CMK (cell line): Measurements from ENCODE around the gene CEP112.

Experiments
- DNase-seq: peaks from one replicate; pipeline ENCODE4 v3.0.0-alpha.2; 2010; ENCODE audit warnings: low read depth

The CEP112 gene

DNA sequence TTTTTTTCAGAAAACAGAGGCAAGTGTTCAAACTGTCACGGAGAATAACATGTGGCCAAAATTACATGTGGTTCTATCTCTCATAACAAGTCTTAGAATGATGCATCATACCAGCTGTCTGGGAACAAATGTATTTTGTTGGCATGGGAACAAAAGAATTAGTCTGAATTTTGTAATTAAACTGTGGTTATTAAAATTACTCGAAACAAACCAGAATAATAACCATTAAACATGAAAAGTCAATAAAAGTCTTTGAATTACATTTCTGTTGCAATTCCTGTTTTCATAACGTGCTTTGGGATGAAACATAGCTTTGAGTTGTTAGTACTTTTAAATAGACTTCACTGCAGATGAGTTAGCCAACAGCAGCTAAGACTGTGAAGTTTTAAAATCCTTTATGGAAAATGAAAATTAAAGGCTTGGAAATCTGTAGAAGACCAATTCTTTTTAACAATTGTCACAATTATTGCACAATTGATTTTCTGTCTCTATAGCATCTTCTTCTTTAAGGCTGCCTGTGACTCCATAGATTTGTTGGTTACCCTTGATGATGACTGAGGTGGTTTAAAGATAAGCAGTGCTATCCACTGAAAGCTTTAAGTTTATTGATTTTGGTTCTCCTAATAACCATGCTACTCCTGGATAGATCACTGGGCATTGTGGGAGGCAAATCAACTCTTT is 512.6 kb downstream of the CEP112 start:
- DNase-seq = no peak

DNA sequence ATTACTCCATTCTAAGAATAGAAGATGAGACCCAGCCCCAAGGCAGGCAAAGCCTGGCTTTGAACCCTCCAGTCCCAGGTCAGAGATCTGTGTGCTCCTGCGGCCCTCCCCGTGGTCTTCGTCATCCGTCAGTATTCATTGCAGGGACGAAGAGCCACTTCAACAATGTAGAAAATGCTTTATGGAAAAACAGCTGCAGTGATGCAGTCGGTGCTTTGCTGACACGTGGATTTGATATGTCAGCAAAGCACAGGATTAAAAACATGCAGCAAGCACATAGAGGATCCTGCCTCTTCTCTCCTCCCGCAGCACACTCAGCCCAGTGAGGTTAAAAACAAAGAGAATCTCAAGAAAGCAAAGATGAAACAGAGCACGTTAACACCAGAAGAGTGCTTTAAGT is 513.4 kb downstream of the CEP112 start:
- no peak for DNase-seq

DNA sequence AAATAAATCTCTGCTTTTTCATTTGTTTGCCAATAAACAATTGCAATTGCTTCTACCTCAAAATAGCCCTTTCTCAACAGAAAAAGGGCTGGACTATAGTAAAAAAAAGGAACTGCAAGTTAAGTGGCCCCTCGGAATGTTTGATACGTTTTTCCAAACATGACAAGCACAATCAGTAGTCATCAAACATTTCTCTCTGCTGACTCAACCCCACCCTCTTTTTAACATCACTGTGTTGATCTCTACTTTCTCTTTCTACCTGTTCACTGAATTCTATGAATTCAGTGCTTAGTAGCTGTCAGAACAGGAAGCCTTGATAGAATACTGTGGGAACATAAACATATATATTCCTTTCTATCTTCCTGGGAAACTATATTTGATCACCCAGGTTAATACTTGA is 514.0 kb downstream of the CEP112 start:
- no peak for DNase-seq

DNA sequence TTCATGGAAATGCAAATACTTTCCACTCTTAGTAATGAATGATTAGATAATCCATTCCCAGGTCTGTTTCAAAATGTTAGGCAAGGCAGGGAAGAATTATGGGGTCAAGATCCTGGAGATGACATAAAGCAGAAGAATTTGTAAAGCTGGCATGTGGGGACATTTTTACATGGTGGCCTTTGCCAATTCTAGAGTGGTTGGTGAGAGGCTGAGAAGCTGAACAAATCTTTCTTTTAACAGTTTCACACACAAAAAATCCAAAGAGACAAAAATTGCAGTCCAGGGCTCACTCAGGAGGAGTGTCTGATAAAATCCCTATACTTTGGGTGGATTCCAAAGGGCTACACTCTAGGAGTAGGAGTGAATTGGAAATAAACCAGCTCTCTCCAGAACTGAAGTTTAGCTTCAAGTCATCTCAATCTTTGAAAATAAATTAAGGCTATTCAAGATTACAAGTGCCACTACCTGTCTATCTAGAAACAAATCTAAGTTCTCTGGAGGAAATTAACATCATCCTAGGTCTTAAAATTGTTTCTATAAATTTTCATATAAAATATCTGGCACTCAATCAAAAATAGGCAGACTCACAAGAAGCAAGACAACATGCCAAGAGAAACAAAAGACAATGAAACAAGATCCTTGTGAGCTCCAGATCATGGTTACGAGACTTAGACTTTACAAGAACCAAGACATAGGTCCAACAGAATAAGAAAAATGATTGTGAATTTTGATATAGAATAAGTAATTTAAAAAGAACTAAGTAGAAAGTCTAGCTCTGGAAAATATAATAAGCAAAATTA is 517.5 kb downstream of the CEP112 start:
- no peak for DNase-seq

DNA sequence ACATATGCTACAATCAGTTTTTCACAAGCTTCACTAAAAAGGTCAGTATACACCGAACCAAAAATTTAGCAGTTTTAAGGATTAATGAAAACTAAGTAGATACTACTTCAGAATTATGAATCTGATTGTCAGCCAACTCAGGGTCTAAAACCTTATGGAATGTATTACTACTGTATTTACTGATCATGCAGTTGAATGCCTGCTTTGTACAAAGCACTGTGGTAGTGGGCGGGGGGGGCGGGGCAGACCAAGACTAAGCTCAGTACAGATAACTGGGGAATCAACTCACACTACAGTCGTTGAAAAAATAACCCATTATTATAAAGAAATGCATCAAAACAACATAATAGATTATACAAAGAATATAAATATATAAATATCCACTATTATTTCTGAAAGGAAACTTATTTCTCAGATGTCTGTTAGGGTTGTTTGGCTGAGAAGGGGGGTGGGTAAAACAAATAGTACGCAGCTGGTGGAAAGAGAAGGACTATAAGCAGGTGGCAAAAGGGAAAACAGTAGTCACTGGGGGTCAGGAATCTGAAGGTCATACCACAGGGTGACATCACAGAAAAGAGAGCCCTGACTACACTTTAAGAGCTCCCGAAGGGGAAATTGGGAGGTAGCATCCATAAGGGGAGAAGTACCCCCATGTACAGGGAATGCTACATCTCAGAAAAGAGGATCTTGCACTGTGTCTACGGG is 521.1 kb downstream of the CEP112 start:
- DNase-seq = no peak

DNA sequence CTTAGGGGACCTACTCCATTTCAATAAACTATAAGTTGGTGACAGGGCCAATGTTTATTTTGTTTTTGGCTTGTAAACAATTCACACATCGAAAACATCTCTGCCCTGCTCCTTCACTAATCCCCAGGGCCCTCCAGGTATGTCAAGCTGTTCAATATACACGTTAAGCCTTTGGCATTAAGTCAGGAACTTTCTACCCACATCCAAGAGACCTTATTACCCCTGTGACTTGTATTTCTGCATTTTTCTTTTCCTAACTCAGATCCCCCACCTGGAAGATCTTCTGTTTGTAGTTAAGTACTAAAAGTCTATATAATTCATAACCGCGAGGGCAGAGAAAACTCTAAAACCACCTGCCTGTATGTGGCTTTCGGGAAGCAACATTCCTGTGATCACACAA is 523.7 kb downstream of the CEP112 start:
- no peak for DNase-seq

DNA sequence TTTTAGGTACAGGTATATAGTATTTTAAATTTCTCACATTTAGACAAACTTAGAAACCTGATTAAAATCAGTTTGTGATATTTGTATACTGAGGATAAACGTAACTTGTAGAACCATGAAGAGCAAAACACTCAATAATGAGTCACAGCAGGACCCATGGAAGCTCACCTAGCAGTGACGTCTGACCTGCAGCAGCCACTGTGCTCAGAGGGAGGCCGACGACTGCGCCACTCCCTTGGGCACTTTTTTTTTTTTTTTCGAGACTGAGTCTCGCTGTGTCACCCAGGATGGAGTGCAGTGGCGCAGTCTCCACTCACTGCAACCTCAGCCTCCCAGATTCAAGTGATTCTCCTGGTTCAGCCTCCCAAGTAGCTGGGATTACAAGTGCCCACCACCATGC is 524.3 kb downstream of the CEP112 start:
- no peak for DNase-seq

DNA sequence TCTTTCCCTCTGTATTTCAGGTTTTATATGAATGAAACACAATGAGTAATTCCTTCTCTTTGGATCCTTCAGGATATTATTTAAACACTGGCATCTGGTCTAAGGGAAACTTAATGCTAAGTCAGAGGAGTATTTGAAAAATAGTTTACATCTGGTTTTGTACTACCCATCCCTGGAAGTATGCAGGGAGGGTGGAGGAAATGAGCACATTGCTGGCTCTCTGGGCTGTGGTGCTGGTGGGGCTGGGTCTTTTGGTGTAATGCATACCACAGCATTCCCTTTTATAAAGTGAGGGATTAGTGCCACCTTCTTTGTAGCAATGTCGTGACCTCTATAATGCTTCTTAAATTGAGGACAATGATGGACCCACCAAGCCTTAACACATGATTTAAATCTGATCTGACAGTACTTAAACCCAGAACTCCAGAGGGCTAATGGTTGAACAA is 525.0 kb downstream of the CEP112 start:
- no peak for DNase-seq

DNA sequence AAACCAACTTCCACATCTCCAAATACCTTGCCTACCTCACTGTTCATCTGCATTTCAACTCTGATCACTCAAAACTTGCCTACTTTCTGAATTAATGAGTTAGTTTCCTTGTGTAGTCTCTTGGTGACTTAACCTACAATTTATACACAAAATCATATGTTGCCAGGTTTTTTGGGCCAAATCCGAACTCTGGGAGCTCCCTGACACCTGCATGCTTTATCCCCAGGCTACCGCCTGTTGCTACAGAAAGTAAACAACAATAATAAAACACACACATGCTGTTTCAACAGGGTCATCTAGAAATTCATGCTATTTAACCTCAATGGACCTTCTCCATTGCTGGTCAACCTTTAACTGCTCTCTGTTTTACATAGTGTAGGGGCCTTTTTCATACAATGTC is 526.0 kb downstream of the CEP112 start:
- DNase-seq = no peak

DNA sequence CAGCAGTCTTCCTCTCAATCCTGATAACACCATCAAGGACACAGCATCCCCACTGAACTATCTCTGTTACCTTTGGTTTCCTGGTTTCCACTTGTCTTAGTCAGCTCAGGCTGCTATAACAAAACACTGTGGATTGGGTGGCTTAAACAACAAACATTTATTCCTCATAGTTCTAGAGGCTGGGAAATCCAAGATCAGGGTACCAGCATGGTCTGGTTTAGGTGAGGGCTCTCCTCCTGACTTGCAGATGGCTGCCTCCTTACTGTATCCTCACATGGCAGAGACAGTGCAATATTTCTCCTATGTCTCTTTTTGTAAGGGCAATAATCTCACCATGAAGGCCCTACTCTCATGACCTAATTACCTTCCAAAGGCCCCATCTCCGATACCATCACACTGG is 527.2 kb downstream of the CEP112 start:
- no peak for DNase-seq

DNA sequence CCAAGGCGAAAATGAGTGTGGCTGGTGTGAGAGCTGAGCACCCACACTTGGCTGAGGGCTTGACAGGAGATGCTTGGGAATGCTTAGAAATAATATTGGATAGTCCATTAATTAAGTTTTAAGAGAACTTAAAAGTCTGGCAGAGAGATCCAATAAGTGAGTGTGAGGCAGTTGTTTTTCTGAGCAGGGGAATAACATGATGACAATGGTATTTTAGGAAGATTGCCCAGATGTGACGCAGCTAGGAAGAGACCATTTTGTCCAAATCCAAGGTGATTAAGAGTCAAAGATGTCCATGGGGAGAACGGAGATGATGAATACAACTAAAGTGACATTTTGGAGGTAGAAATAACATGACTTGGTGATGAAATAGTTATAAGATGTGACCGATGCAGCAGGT is 527.7 kb downstream of the CEP112 start:
- DNase-seq = no peak

DNA sequence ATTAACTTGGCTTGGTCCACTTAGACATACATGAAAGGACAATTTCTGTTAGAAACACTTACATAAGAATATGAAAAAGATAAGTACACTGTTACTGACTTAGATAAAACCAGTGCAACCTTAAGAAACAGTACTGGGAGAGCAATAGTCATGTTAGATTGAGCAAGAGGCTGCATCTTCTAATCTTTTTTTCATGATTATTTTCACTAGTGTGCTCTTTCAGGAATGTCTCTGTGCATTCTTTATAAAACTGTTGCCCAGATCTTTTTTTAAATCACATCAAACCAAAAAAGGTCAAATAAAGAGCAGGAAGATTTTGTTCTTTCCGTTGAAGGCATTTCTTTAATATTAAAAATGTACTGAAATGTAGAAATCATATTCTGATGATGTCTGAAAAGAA is 529.7 kb downstream of the CEP112 start:
- no peak for DNase-seq

DNA sequence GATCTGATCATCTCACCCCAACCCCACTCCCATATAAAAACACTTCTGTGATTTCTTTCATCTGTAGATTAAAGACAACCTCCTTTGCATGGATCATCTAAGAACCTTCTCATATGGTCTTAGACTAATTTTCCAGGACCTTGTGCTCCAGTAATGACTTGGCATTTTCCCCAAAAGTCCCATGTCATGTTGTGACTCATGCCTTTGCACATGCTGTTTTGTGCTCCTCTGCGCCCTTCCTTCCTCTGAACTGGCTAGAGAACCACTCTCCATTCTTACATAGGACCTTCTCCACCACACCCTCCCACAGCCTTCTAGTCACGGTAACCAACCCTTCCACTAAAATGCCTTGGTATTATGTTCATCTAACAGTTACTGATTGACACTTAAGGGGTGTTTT is 531.0 kb downstream of the CEP112 start:
- DNase-seq = no peak

DNA sequence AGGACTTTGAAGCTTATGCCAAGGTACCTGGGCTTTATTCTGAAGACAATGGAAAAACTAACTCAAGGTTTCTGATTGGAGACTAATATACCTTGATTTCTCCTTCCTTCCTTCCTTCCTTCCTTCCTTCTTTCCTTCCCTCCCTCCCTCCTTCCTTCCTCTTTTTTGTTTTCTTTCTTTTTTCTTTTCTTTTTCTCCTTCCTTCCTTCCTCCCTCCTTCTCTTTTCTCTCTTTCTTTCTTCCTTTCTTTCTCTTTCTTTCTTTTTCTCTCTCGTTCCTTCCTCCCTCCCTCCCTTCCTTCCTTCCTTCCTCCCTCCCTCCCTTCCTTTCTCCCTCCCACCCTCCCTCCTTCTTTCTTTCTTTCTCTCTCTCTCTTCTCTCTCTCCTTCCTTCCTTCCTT is 531.9 kb downstream of the CEP112 start:
- DNase-seq = no peak

DNA sequence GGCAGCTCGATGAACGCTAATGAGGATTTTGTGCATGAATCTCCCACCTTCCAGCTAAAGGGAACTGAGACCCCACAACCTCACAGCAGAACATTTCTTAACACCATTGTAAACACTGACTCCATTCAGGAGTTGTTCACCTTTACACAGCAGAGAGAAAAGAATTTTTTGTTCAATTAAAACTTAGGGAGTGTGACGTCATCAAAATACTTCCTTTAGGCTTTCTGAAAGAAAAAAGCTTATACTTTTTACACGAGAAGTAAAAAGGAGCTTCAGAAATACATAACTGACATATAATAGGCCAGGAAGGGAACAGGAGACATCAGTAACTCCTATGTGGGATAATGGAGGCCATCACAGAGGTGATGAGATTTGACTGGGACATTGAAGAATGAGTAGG is 532.4 kb downstream of the CEP112 start:
- DNase-seq = no peak

DNA sequence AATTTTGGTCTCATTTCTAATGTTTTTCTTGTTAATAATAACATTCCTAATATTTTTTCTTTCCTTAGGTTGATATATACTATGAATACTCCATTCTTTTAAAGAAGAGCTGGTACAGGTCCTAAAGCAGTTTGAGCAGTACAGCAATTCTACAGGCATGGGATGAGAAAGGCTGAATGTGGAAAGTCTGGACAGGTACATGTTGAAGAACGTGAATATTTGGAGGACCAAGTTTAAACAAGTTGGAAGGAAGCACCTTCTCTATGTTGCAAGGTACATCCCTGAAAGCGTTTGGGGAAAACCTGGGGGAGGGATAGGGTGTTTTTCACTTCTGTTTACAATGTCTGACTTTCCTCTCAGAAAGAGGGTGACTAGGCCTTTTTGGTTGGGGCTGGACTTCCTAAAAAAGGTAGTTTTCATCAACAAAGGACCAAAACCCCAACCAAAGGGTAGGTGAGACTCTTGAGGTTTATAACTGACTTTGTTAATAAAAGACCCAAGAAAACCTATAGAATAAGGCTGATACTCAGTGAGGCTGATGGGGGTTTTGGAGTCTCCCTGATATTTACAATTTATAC is 534.6 kb downstream of the CEP112 start:
- no peak for DNase-seq

DNA sequence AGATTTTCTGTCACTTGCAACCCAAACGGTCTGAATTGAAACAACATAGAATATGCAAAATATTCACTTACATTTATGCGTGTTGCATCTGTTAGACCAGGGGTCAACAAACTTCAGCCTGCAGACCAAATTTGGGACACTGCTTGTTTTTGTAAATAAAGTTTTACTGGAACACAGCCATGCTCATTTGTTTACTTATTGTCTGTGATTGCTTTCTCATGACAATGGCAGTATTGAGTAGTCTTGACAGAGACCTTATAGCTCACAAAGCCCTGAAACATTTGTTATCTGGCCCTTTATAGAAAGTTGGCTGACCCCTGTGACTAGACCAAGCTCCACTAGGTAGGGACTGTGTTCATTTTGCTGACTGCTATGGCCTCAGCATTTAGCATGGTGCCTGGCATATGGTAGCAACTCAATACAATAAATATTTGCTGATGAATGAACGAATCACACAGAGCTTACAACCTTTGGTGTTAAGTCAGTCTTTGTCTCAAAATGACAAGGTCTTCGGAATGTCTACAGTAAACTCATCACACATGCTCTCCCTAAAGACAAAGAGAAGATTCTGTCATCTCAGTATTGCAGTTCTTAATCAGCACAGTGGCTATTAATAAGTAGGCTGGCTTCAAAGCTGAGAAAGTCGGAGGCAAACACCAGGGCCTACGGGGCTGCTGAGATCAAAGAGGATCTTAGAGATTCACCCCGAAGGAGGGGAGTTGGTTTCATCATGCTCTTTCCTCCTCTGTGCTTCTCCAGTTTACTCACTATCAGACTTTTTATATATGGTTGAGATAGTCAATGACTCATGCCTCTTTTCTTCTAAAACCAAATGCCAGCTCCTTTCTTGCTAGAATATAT is 535.3 kb downstream of the CEP112 start:
- no peak for DNase-seq

DNA sequence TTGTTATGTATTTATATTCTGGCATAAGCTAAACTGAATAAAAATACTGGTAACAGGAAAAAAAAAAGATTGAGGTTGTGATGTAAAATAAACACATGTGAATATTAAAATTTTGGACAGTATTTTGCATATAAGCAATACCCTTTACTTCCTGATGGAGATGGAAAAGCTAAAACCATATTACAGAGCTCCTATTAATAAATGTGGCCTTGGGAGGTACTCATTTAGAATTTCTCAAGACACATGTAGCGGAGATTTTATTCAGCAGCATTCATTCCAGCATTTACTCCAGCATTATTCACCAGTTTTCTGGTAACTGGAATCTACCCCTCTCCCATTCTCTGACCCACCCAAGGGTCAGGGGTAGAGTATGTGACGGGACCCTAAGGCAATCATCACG is 536.2 kb downstream of the CEP112 start:
- DNase-seq = no peak

DNA sequence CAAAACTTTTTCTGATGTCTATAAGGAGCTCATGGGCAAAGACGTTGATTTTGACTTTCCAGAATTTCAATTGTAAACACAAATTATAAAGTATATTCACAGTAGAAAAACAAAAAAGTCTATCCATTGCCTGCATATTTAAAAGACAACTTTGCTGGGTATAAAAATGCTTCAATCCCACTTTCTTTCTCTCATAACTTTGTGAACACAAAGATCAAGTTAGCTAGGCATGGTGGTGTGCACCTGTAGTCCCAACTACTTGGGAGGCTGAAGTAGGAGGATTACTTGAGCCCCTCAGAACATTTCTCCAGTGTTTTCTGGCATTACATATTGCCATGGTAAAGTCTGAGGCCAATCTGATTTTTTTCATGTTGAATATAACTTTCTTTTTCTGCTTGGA is 547.4 kb downstream of the CEP112 start:
- DNase-seq = no peak

DNA sequence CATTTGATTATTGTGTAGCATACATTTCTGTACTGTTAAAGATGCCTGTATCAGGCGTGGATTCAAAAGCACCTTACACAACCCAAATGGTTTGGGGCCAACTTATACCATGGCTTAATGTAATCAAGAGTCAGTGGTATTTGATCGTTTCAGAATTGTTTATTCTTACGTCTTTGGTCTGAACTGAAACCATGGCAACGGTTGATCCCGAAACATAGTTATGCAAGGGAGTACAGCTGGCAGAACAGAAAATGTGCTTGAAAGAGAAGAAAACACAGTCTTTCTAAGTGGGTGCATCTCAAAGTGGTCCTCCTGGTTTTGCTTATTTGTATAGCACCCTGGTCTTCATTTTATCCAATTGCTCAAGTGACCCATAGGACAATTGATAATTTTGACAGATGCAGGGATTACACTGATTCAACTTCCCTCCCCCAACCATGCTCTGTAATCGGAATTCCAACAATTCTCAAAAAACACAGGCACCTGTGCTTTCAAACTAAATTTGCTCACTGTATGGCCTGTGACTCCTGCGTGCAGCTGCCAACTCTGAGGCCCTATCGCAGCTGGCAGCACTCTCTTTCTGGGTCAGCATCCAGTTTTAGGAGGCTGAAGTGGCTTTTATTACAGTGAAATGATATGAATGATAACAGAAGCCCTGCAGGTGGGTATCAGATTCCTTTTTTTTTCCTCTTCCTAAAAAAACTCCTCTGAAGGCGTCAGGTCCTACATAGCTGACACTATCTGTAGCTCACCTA is 553.5 kb downstream of the CEP112 start:
- no peak for DNase-seq

DNA sequence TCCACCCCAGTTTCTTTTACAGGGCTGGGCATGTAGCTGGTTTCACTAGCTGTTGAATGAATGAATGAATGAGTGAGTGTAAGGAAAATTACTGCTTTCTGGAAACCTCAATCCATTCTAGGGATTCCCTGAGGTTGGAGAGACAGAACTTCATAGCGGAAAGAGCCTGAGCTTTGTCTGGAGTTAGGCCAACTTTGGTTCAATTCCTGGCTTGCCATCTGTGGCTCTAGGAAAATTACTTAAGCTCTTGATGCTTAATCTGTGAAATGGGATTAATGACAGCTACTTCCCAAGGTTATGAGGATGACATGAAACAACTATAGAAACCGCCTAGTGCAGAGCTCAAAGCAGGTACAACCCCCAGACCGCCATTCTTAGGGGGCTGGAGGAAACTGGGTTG is 554.1 kb downstream of the CEP112 start:
- DNase-seq = no peak
